Measurements from ENCODE around the gene PHGDH. TPM values are rescaled to one million over a fixed set of nuclear protein-coding genes. Genes with fewer than 3 reads are reported as not detected.

The PHGDH gene
- total and polyA plus RNA-seq, 10 donors: 1.1 to 24.6 (median 5.5) TPM

- H3K27ac ChIP-seq: no peak overlapping the region
- H3K27me3 ChIP-seq (replicated peaks in 1 of 7): peaks cover 0 to 9% (median 0%) of the 10 kb centered on the region in 7 donors
- H3K36me3 ChIP-seq: no peaks in the 10 kb centered on the region
- intact Hi-C loops (cut with DNase I; ENCODE audit: low total_unique reads): no loop called here
- no peaks in the 10 kb centered on the region for H3K9me3 ChIP-seq
- peaks cover 0 to 2% (median 0%) of the 10 kb centered on the region in 6 donors for H3K4me1 ChIP-seq
- no peak overlapping the region for H3K4me3 ChIP-seq
- no peak for DNase-seq
- TF ChIP-seq POLR2AphosphoS5 (IDR thresholded peaks at IDR 0.05) (no peak), CTCF (IDR thresholded peaks at IDR 0.05 in 8 of 11, conservative IDR thresholded peaks at IDR 0.05 in 3 of 11) (no peak), POLR2A (IDR thresholded peaks at IDR 0.05) (no peak)
Observed at GRCh38 chr1:119718409-119718808, 6.7 kb downstream of the PHGDH start.

- no peaks in the 10 kb centered on the region for H3K4me1 ChIP-seq
- H3K4me3 ChIP-seq: no peak overlapping the region
- DNase-seq: no peak
- peaks cover 0 to 3% (median 0%) of the 10 kb centered on the region in 7 donors for H3K27me3 ChIP-seq (replicated peaks in 1 of 7)
- H3K36me3 ChIP-seq: no peaks in the 10 kb centered on the region
- WGBS, 5 donors: 98 to 99% (median 98%) methylated on average over 3 of the region's 3 CpGs
- H3K9me3 ChIP-seq: no peaks in the 10 kb centered on the region
- intact Hi-C loops (cut with DNase I; ENCODE audit: low total_unique reads): no loop called here
- TF ChIP-seq POLR2AphosphoS5 (IDR thresholded peaks at IDR 0.05) (no peak), POLR2A (IDR thresholded peaks at IDR 0.05) (no peak), CTCF (IDR thresholded peaks at IDR 0.05 in 8 of 11, conservative IDR thresholded peaks at IDR 0.05 in 3 of 11) (no peak)
- H3K27ac ChIP-seq: no peak overlapping the region
Observed at GRCh38 chr1:119718972-119719371, 7.2 kb downstream of the PHGDH start.

- H3K27ac ChIP-seq: no peak overlapping the region
- 96 to 98% (median 97%) methylated on average over 11 of the region's 11 CpGs for WGBS, 5 donors
- H3K27me3 ChIP-seq (replicated peaks in 1 of 7): no peaks in the 10 kb centered on the region
- no peaks in the 10 kb centered on the region for H3K4me1 ChIP-seq
- DNase-seq: no peak
- intact Hi-C loops (cut with DNase I; ENCODE audit: low total_unique reads): no loop called here
- no peaks in the 10 kb centered on the region for H3K36me3 ChIP-seq
- no peaks in the 10 kb centered on the region for H3K9me3 ChIP-seq
- no peak overlapping the region for H3K4me3 ChIP-seq
- TF ChIP-seq POLR2AphosphoS5 (IDR thresholded peaks at IDR 0.05) (no peak), POLR2A (IDR thresholded peaks at IDR 0.05) (no peak), CTCF (IDR thresholded peaks at IDR 0.05 in 8 of 11, conservative IDR thresholded peaks at IDR 0.05 in 3 of 11) (no peak)
Observed at GRCh38 chr1:119720866-119721440, 9.2 kb downstream of the PHGDH start.

GRCh38 chr1:119721896-119722295 lies 10.2 kb downstream of the PHGDH start:
- Histone ChIP-seq H3K4me1 (no peaks in the 10 kb centered on the region), H3K27me3 (replicated peaks in 1 of 7) (no peaks in the 10 kb centered on the region), H3K4me3 (no peak overlapping the region), H3K36me3 (no peaks in the 10 kb centered on the region), H3K27ac (no peak overlapping the region), H3K9me3 (no peaks in the 10 kb centered on the region)
- no peak for DNase-seq
- intact Hi-C loops (cut with DNase I; ENCODE audit: low total_unique reads): no loop called here
- TF ChIP-seq CTCF (IDR thresholded peaks at IDR 0.05 in 8 of 11, conservative IDR thresholded peaks at IDR 0.05 in 3 of 11) (no peak), POLR2AphosphoS5 (IDR thresholded peaks at IDR 0.05) (no peak), POLR2A (IDR thresholded peaks at IDR 0.05) (no peak)
- WGBS, 5 donors: 77 to 94% (median 86%) methylated on average over 5 of the region's 5 CpGs
